Muscle layer of colon (tissue), 2 donors: ENCODE data around the gene GRK1.
"Not testable (repeated sequence)": the region's sequence is repeated elsewhere in the genome, so short reads cannot be mapped to it uniquely, and the experiment has no call there.

Experiments used
- H3K27ac ChIP-seq: one replicate; pipeline ENCODE4 v1.7.0; 2013; ENCODE audit warnings: low read depth, mild to moderate bottlenecking, low read length, moderate library complexity
- H3K27me3 ChIP-seq, 2 donors: one replicate each; pipeline ENCODE4 v1.7.0; 2013; ENCODE audit warnings: low read length in 2 of 2, mild to moderate bottlenecking in 2 of 2; ENCODE audit not compliant: insufficient read depth in 2 of 2, control insufficient read depth in 1 of 2
- H3K36me3 ChIP-seq: one replicate; pipeline ENCODE4 v1.7.0; 2013; ENCODE audit warnings: mild to moderate bottlenecking, low read length; ENCODE audit not compliant: insufficient read depth
- H3K4me1 ChIP-seq: one replicate; pipeline ENCODE4 v1.7.0; 2013; ENCODE audit warnings: mild to moderate bottlenecking, low read length; ENCODE audit not compliant: insufficient read depth
- H3K4me3 ChIP-seq, 2 donors: one replicate each; pipeline ENCODE4 v1.7.0; 2013; ENCODE audit warnings: low read length in 2 of 2, low read depth in 1 of 2, mild to moderate bottlenecking in 1 of 2, moderate library complexity in 1 of 2
- H3K9ac ChIP-seq: one replicate; pipeline ENCODE4 v1.7.0; 2013; ENCODE audit warnings: low read length
- H3K9me3 ChIP-seq: one replicate; pipeline ENCODE4 v1.7.0; 2013; ENCODE audit warnings: mild to moderate bottlenecking, low read length
- donor health status: abdominal sarcoma.
- donor health status: Adenocarcinoma of cecum.

The GRK1 gene

DNA sequence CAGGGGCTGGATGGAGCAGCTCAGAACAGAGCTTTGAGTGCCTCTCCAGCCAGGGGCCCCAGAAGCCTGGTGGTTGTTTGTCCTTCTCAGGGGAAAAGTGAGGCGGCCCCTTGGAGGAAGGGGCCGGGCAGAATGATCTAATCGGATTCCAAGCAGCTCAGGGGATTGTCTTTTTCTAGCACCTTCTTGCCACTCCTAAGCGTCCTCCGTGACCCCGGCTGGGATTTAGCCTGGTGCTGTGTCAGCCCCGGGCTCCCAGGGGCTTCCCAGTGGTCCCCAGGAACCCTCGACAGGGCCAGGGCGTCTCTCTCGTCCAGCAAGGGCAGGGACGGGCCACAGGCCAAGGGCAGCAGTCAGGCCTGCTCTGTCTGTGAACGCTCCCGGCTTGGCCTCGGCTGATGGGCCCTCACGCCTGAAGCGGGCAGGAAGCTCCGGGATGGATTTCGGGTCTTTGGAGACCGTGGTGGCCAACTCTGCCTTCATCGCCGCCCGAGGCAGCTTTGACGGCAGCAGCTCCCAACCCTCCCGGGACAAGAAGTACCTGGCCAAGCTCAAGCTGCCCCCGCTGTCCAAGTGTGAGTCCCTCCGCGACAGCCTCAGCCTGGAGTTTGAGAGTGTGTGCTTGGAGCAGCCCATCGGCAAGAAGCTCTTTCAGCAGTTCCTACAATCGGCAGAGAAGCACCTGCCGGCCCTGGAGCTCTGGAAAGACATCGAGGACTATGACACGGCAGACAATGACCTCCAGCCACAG lies at the start of gene GRK1:
Gene GRK1, plus strand, starts transcription at position 269 of the 751 bp plus-strand sequence. Its CDS starts 168 bp downstream, at position 437.
- no peaks in the 10 kb centered on the region for H3K36me3 ChIP-seq
- no peak within 1 kb of the TSS for H3K9ac ChIP-seq
- H3K27me3 ChIP-seq = peaks cover 0 to 8% of the 10 kb centered on the region in 2 donors
- H3K4me1 ChIP-seq = no peaks in the 10 kb centered on the region
- H3K4me3 ChIP-seq = no peak within 1 kb of the TSS
- H3K9me3 ChIP-seq = no peaks in the 10 kb centered on the region
- H3K27ac ChIP-seq = no peak within 1 kb of the TSS

DNA sequence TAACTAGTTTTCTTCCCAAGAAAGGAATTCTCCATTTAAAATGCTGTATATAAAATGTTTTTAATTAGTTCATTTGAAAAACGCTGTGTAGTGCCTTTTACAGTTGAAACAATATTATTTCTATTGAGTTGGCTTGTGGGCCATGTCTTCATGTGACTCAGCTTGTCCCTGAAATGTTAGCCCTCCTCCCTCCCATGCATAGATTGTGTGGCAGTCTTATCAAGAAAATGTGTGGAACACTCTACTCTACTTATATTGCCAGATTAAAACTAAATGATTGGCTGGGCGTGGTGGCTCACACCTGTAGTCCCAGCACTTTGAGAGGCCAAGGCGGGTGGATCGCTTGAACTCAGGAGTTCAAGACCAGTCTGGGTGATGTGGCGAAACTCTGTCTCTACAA lies 49.1 kb upstream of the GRK1 start:
- Histone ChIP-seq H3K4me1 (no peaks in the 10 kb centered on the region), H3K27me3 (no peaks in the 10 kb centered on the region), H3K9ac (no peak overlapping the region), H3K36me3 (no peaks in the 10 kb centered on the region), H3K4me3 (no peak overlapping the region), H3K9me3 (no peaks in the 10 kb centered on the region), H3K27ac (no peak overlapping the region)

DNA sequence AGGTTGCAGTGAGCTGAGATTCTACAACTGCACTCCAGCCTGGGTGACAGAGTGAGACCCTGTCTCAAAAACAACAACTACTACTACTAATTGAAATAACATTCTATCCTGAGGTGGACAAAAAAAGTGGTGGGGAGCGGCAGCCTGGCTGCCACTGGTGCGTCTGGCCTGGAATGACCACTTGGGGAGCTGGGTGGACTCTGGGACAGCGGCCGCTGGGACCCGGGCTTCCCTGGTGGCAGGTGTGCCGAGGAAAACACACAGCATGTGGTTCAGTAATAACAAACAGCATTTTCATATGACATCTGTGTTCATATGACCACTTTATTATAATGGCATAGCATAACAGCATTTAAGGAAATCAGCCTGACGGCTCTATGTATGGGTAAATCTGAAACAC lies 48.6 kb upstream of the GRK1 start:
- no peaks in the 10 kb centered on the region for H3K27me3 ChIP-seq
- H3K36me3 ChIP-seq = no peaks in the 10 kb centered on the region
- no peaks in the 10 kb centered on the region for H3K9me3 ChIP-seq
- H3K4me3 ChIP-seq = no peak overlapping the region
- no peak overlapping the region for H3K9ac ChIP-seq
- no peak overlapping the region for H3K27ac ChIP-seq
- H3K4me1 ChIP-seq = no peaks in the 10 kb centered on the region

DNA sequence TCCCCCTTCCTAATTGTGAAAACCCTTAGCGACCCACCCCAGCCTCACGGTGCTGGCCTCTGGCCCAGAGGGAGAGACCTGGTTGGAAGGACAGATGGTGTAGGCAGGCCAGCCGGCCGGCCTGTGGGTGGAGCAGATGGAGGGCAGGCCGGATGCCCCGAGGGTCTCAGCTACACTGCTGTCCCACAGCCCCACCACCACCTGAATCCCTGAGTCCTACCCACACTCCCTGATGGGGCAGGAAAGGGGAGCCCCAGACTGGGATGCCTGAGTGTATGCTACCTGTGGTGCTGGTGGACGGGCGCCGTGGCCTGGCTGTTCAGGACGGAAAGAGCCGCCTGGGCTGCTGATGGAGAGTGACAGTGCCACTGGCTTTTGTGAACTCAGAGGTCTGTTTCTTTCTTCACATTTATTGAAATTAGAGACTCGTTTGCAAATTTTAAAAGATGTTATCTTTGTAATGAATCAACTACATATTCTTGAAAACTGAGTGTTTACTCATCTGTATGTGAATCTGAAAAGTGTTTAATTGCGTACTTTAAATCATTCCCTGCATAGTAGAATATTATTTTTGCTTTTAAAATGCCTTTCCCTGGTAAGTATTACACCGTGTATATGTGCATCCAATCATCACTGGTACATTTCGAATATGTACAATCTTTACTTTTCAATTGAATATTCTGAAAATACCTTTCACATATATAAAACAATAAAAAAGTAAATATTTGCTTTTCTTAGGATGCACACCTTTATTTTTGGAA lies 46.8 kb upstream of the GRK1 start:
- Histone ChIP-seq H3K27ac (no peak overlapping the region), H3K9me3 (no peaks in the 10 kb centered on the region), H3K4me1 (no peaks in the 10 kb centered on the region), H3K27me3 (no peaks in the 10 kb centered on the region), H3K36me3 (peaks cover 6% of the 10 kb centered on the region), H3K9ac (no peak overlapping the region), H3K4me3 (no peak overlapping the region)

GRCh38 chr13:113621046-113621445 lies 46.0 kb upstream of the GRK1 start:
- Histone ChIP-seq H3K36me3 (peaks cover 6% of the 10 kb centered on the region), H3K4me3 (no peak overlapping the region), H3K27me3 (no peaks in the 10 kb centered on the region), H3K4me1 (no peaks in the 10 kb centered on the region), H3K9ac (no peak overlapping the region), H3K9me3 (no peaks in the 10 kb centered on the region), H3K27ac (no peak overlapping the region)

- not testable (repeated sequence) for H3K4me1 ChIP-seq, H3K27ac ChIP-seq, H3K36me3 ChIP-seq, H3K9me3 ChIP-seq, H3K4me3 ChIP-seq, H3K9ac ChIP-seq, H3K27me3 ChIP-seq
Measured at GRCh38 chr13:113621498-113621897, 45.5 kb upstream of the GRK1 start.

DNA sequence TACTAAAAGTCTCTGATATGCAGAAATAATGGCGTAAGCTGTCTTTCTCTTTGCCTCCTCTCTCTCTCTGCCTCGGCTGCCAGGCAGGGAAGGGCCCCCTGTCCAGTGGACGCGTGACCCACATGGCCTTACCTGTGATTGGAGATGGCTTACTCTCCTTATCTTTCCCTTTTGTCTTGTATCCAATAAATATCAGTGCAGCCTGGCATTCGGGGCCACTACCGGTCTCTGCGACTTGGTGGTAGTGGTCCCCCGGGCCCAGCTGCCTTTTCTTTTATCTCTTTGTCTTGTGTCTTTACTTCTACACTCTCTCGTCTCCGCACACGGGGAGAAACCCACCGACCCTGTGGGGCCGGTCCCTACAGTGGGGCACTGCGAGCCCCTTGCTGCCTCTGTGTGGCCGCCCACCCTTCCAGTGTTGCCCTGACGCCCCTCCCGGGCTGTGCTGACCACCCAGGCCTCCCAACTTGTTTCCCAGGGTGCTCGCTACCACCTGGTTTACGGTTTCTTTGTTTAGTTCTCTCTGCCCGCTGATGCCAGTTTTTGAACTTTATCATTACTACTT lies 45.0 kb upstream of the GRK1 start:
- H3K27ac ChIP-seq, H3K27me3 ChIP-seq, H3K9me3 ChIP-seq, H3K36me3 ChIP-seq, H3K4me1 ChIP-seq, H3K9ac ChIP-seq, H3K4me3 ChIP-seq: not testable (repeated sequence)

GRCh38 chr13:113622791-113623490 lies 44.1 kb upstream of the GRK1 start:
- H3K4me3 ChIP-seq = no peak overlapping the region
- no peak overlapping the region for H3K9ac ChIP-seq
- peaks cover 6% of the 10 kb centered on the region for H3K36me3 ChIP-seq
- H3K4me1 ChIP-seq = no peaks in the 10 kb centered on the region
- no peaks in the 10 kb centered on the region for H3K9me3 ChIP-seq
- H3K27ac ChIP-seq = no peak overlapping the region
- no peaks in the 10 kb centered on the region for H3K27me3 ChIP-seq

GRCh38 chr13:113623491-113624234 lies 43.4 kb upstream of the GRK1 start:
- Histone ChIP-seq H3K27ac (no peak overlapping the region), H3K36me3 (peaks cover 6% of the 10 kb centered on the region), H3K9me3 (no peaks in the 10 kb centered on the region), H3K4me3 (no peak overlapping the region), H3K4me1 (no peaks in the 10 kb centered on the region), H3K27me3 (no peaks in the 10 kb centered on the region), H3K9ac (no peak overlapping the region)

DNA sequence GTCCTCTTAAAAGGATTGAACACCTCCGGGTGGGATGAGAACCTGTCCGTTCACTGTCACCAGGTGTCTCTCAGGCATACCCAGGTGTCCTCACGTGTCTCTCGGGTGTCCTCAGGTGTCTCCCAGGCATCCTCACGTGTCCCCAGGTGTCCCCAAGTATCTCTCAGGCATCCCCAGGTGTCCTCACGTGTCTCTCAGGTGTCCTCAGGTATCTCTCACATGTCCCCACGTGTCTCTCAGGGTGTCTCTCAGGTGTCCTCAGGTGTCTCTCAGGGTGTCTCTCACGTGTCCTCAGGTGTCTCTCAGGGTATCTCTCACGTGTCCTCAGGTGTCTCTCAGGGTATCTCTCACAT lies 42.8 kb upstream of the GRK1 start:
- H3K4me3 ChIP-seq = no peak overlapping the region
- H3K27ac ChIP-seq = no peak overlapping the region
- H3K4me1 ChIP-seq = no peaks in the 10 kb centered on the region
- no peak overlapping the region for H3K9ac ChIP-seq
- no peaks in the 10 kb centered on the region for H3K9me3 ChIP-seq
- no peaks in the 10 kb centered on the region for H3K27me3 ChIP-seq
- peaks cover 6% of the 10 kb centered on the region for H3K36me3 ChIP-seq
